22Rv1 (cell line): Measurements from ENCODE around the gene IRF7.
"Not testable (repeated sequence)": the region's sequence is repeated elsewhere in the genome, so short reads cannot be mapped to it uniquely, and the experiment has no call there.

Experiments
- H3K27ac ChIP-seq: fragments of 450-650 bp; 2 replicates; pipeline ENCODE4 v1.5.1; 2017
- ZFX ChIP-seq: fragments of 450-650 bp; IDR thresholded peaks from 2 replicates; pipeline ENCODE4 v1.6.1; 2017; ENCODE audit warnings: antibody characterized with exemption, borderline replicate concordance
- TF ChIP-seq, protein P1 (sequence below): fragments of 450-650 bp; IDR thresholded peaks from 2 replicates; pipeline ENCODE4 v1.5.1; 2017; ENCODE audit warnings: mild to moderate bottlenecking

IRF7 gene

GRCh38 chr11:575996-576768 lies 39.6 kb downstream of the IRF7 start, which contains the start of gene PHRF1:
PHRF1 (plus strand) TSS chr11:576470; CDS start chr11:581513, 5,043 bp downstream.
- peak within 1 kb of the TSS; percentile 91 for H3K27ac ChIP-seq
- TF ChIP-seq ZFX: peak; percentile 79; the same call in 1 of the 2 replicates
- TF ChIP-seq, protein P1, sequence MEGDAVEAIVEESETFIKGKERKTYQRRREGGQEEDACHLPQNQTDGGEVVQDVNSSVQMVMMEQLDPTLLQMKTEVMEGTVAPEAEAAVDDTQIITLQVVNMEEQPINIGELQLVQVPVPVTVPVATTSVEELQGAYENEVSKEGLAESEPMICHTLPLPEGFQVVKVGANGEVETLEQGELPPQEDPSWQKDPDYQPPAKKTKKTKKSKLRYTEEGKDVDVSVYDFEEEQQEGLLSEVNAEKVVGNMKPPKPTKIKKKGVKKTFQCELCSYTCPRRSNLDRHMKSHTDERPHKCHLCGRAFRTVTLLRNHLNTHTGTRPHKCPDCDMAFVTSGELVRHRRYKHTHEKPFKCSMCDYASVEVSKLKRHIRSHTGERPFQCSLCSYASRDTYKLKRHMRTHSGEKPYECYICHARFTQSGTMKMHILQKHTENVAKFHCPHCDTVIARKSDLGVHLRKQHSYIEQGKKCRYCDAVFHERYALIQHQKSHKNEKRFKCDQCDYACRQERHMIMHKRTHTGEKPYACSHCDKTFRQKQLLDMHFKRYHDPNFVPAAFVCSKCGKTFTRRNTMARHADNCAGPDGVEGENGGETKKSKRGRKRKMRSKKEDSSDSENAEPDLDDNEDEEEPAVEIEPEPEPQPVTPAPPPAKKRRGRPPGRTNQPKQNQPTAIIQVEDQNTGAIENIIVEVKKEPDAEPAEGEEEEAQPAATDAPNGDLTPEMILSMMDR: no peak

DNA sequence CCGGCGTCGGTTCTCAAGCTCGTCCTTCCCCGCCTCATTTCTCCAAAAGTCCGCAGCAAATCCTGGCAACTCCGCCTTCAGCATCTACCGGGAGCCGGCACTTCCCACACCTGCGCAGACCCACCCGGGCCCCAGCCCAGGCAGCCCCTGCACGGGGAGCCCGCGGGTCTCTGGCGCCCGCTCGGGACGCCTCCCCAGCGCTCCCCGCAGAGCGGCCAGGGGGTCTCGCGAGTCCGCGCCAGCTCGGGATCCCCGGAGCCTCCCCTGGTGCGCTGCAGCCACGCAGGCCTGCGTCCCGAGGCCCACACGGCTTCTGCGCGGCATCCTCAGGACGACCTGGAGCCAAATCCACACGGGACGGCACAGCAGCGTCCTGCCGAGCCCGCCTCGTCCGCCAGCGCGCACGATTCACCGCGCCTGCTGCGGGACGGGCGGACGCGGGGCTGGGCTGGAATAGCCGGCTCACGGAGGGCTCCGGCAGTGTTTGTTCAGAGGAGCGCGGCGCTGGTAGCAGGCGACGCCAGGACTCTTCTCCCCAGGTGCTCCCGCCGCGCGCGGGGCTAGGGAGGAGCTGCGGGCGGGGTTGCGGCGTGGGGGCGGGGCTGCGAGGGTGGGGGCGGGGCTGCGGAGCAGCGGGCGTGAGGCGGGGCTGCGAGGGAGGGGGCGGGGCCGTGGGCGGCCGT lies 40.3 kb downstream of the IRF7 start:
- peak overlapping the region; percentile 91 for H3K27ac ChIP-seq
- TF ChIP-seq, protein P1: no peak
- no peak for TF ChIP-seq ZFX

- H3K27ac ChIP-seq: peak overlapping the region; percentile 91
- TF ChIP-seq, protein P1: no peak
- no peak for TF ChIP-seq ZFX
These were observed 41.0 kb downstream of the IRF7 start for GRCh38 chr11:574632-575312.

GRCh38 chr11:574031-574570 lies 41.6 kb downstream of the IRF7 start:
- H3K27ac ChIP-seq: not testable (repeated sequence)

DNA sequence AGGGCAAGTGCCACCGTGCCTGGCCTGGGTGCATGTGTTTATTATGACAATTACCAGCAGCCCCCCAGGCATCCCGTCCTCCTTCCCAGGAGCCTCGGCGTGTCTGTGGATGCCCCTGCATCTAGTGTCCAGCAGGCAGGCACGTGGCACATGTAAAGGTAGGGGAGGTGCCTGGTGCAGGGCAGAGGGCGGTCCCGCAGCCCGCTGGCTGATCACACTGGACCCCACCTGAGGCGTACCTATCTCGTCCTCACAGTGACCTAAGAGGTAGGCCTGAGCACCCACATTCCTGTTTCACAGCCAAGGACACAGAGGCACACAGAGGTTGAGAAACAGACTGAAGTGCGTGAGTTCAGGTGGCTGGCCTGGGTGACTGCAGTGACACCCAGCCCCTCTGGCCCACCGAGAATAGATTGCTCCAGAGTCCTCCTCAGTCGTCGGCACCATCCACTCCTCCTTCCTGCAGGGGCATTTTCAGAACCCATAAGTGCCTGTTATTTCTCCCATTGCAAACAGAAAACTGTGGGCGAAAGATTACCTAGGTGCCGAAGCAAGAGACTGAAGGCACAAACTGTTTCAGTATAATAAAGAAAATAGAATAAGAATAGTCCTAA lies 42.5 kb downstream of the IRF7 start:
- no peak overlapping the region for H3K27ac ChIP-seq
- TF ChIP-seq, protein P1: no peak
- no peak for TF ChIP-seq ZFX

DNA sequence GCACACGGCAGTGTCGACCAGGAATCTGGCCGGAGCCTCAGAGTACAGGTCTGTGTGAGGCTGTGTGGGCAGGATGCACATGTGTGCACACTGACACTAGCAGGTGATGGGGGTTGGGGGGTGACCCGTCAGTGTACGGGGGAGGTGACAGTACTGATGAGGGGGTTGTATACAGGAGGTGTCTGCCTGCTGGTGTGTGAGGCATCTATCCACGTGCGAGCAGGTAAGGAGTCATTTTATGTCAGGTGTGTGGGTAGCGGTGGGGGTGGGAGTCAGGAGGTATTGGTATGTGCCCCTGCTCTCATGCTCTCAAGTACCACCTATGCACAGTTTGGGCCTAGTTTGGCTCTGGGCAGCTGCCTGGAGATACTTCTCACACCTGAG lies 44.0 kb downstream of the IRF7 start:
- no peak for TF ChIP-seq ZFX
- TF ChIP-seq, protein P1: no peak
- H3K27ac ChIP-seq: no peak overlapping the region
